ENCODE results near the gene CAPS2.
"Not testable (repeated sequence)": the region's sequence is repeated elsewhere in the genome, so short reads cannot be mapped to it uniquely, and the experiment has no call there.

CAPS2 gene

GRCh38 chr12:75354011-75354410 is 23.9 kb upstream of the CAPS2 start:
- no peak for DNase-seq (ENCODE audit: extremely low read depth, low read depth)
- no peak for TF ChIP-seq CTCF (IDR thresholded peaks at IDR 0.05; ENCODE audit: low read depth, low read length)

GRCh38 chr12:75350413-75350812 is 20.3 kb upstream of the CAPS2 start:
- TF ChIP-seq CTCF (IDR thresholded peaks at IDR 0.05; ENCODE audit: low read depth, low read length) = no peak
- DNase-seq (ENCODE audit: extremely low read depth, low read depth) = no peak

- DNase-seq (ENCODE audit: extremely low read depth, low read depth) = no peak
- TF ChIP-seq CTCF (IDR thresholded peaks at IDR 0.05; ENCODE audit: low read depth, low read length) = no peak
Observed at GRCh38 chr12:75349946-75350345, 19.8 kb upstream of the CAPS2 start.

GRCh38 chr12:75346215-75346614 is 16.1 kb upstream of the CAPS2 start:
- DNase-seq (ENCODE audit: extremely low read depth, low read depth) = not testable (repeated sequence)

GRCh38 chr12:75345531-75345930 is 15.4 kb upstream of the CAPS2 start:
- TF ChIP-seq CTCF (IDR thresholded peaks at IDR 0.05; ENCODE audit: low read depth, low read length) = no peak
- DNase-seq (ENCODE audit: extremely low read depth, low read depth) = no peak

GRCh38 chr12:75341873-75342272 is 11.7 kb upstream of the CAPS2 start:
- no peak for DNase-seq (ENCODE audit: extremely low read depth, low read depth)
- TF ChIP-seq CTCF (IDR thresholded peaks at IDR 0.05; ENCODE audit: low read depth, low read length) = no peak

- DNase-seq (ENCODE audit: extremely low read depth, low read depth) = no peak
- TF ChIP-seq CTCF (IDR thresholded peaks at IDR 0.05; ENCODE audit: low read depth, low read length) = no peak
Observed at GRCh38 chr12:75337905-75338304, 7.8 kb upstream of the CAPS2 start.

- peak; percentile 73 for DNase-seq (ENCODE audit: extremely low read depth, low read depth)
- TF ChIP-seq CTCF (IDR thresholded peaks at IDR 0.05; ENCODE audit: low read depth, low read length) = peak; percentile 75
Observed at GRCh38 chr12:75334384-75335030, 4.4 kb upstream of the CAPS2 start, which contains the start of gene GLIPR1L1. GLIPR1L1 (plus strand) TSS chr12:75334670; CDS start chr12:75334729, 59 bp downstream.

Data from AG09319 (cell line).